Ascending aorta (tissue), 2 donors: ENCODE results near the gene RBM20. TPM values are rescaled to one million over a fixed set of nuclear protein-coding genes. Genes with fewer than 3 reads are reported as not detected.

Source experiments
- DNase-seq, 2 donors: peaks; one replicate each; pipeline ENCODE4 v3.0.0-alpha.2; 2019; ENCODE audit warnings: low spot score in 2 of 2
- H3K27ac ChIP-seq, 2 donors: fragments of 200-600 bp; sonication (generic); one replicate each; pipeline ENCODE4 v1.5.1; 2016 to 2017; ENCODE audit warnings: mild to moderate bottlenecking in 1 of 2
- H3K27me3 ChIP-seq: fragments of 200-600 bp; sonication (generic); one replicate; pipeline ENCODE4 v1.5.1; 2017
- H3K36me3 ChIP-seq, 2 donors: fragments of 200-600 bp; sonication (generic); one replicate each; pipeline ENCODE4 v1.5.1; 2016
- H3K4me1 ChIP-seq, 2 donors: fragments of 200-600 bp; sonication (generic); one replicate each; pipeline ENCODE4 v1.5.1; 2016 to 2017; ENCODE audit warnings: mild to moderate bottlenecking in 1 of 2
- H3K4me3 ChIP-seq, 2 donors: fragments of 200-600 bp; sonication (generic); one replicate each; pipeline ENCODE4 v1.5.1; 2016 to 2017; ENCODE audit warnings: mild to moderate bottlenecking in 1 of 2
- H3K9me3 ChIP-seq, 2 donors: fragments of 200-600 bp; sonication (generic); one replicate each; pipeline ENCODE4 v1.5.1; 2016
- intact Hi-C: fragments of 100-400 bp; cut with DNase I; formaldehyde crosslinking; loops from one replicate; pipeline ENCODE4 v1.15.1; 2023
- total RNA-seq: library from RNA; depleted of rRNA; stranded (reverse); fragments of >200 nt; gene quantifications from one replicate; pipeline ENCODE4 v1.1.0, GENCODE V29; 2016
- TF ChIP-seq, protein P1 (sequence below), 3 experiments: fragments of 200-600 bp in 2 of 3; fragments of 450-650 bp in 1 of 3; sonication (generic) in 2 of 3; IDR thresholded peaks; one replicate each; pipeline ENCODE4 v1.5.1; 2016 to 2019; ENCODE audit warnings: antibody characterized with exemption in 3 of 3, mild to moderate bottlenecking in 1 of 3, moderate library complexity in 1 of 3

The RBM20 gene
- total RNA-seq, 1 donor from 2014 or later = 4.8 TPM

DNA sequence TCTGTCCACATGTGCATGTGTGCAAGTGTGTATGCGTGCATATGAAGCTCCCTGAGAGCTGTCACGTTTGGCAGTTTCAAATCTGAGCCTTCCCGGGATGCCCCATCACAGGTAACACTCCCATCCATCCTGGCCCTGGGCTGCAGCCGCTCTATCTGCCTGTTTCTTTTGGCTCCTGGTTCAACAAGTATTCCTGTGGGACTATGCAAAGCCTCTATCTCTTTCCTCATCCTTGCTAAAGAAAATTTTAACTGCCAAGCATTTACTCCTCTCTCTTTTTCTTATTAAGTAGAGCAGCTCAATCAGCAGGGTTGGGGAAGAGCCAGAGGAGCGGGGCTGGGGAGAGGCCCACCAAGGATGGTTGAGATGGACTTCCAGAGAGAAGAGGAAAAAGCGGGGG, 203.2 kb downstream of the RBM20 start:
- H3K27me3 ChIP-seq = no peaks in the 10 kb centered on the region
- no peak overlapping the region for H3K27ac ChIP-seq
- no peak overlapping the region for H3K4me3 ChIP-seq
- no peaks in the 10 kb centered on the region for H3K9me3 ChIP-seq
- TF ChIP-seq, protein P1, sequence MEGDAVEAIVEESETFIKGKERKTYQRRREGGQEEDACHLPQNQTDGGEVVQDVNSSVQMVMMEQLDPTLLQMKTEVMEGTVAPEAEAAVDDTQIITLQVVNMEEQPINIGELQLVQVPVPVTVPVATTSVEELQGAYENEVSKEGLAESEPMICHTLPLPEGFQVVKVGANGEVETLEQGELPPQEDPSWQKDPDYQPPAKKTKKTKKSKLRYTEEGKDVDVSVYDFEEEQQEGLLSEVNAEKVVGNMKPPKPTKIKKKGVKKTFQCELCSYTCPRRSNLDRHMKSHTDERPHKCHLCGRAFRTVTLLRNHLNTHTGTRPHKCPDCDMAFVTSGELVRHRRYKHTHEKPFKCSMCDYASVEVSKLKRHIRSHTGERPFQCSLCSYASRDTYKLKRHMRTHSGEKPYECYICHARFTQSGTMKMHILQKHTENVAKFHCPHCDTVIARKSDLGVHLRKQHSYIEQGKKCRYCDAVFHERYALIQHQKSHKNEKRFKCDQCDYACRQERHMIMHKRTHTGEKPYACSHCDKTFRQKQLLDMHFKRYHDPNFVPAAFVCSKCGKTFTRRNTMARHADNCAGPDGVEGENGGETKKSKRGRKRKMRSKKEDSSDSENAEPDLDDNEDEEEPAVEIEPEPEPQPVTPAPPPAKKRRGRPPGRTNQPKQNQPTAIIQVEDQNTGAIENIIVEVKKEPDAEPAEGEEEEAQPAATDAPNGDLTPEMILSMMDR (IDR thresholded peaks at IDR 0.05) = no peak
- intact Hi-C loops = no loop called here
- H3K4me1 ChIP-seq = no peaks in the 10 kb centered on the region
- H3K36me3 ChIP-seq = no peaks in the 10 kb centered on the region
- DNase-seq = no peak

DNA sequence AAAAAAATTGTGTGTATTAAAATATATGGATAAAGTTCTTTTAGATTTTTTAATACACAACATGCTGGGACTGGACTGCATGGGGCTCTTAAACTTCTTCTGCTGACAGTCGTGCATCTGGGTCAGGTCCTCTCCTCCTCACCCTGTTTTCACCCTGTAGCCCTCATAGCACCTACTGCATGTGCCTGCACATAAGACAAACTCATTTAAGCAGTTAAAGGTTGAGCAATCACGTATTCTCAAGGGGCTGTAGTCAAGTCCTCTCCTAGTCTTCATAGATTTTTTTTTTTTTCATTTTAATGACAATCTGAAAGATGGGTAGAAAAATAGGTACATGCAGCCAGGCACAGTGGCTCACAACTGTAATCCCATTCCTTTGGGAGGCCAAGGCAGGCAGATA, 204.0 kb downstream of the RBM20 start:
- no peaks in the 10 kb centered on the region for H3K27me3 ChIP-seq
- H3K4me1 ChIP-seq = no peaks in the 10 kb centered on the region
- H3K9me3 ChIP-seq = no peaks in the 10 kb centered on the region
- no peak overlapping the region for H3K4me3 ChIP-seq
- TF ChIP-seq, protein P1 (IDR thresholded peaks at IDR 0.05) = no peak
- no peak for DNase-seq
- intact Hi-C loops = no loop called here
- H3K36me3 ChIP-seq = no peaks in the 10 kb centered on the region
- no peak overlapping the region for H3K27ac ChIP-seq

- DNase-seq = no peak
- H3K4me1 ChIP-seq = no peaks in the 10 kb centered on the region
- TF ChIP-seq, protein P1 (IDR thresholded peaks at IDR 0.05) = no peak
- intact Hi-C loops = no loop called here
- H3K36me3 ChIP-seq = no peaks in the 10 kb centered on the region
- H3K4me3 ChIP-seq = no peak overlapping the region
- H3K9me3 ChIP-seq = no peaks in the 10 kb centered on the region
- H3K27me3 ChIP-seq = no peaks in the 10 kb centered on the region
- no peak overlapping the region for H3K27ac ChIP-seq
Measured at GRCh38 chr10:110850099-110850498, 206.0 kb downstream of the RBM20 start.

DNA sequence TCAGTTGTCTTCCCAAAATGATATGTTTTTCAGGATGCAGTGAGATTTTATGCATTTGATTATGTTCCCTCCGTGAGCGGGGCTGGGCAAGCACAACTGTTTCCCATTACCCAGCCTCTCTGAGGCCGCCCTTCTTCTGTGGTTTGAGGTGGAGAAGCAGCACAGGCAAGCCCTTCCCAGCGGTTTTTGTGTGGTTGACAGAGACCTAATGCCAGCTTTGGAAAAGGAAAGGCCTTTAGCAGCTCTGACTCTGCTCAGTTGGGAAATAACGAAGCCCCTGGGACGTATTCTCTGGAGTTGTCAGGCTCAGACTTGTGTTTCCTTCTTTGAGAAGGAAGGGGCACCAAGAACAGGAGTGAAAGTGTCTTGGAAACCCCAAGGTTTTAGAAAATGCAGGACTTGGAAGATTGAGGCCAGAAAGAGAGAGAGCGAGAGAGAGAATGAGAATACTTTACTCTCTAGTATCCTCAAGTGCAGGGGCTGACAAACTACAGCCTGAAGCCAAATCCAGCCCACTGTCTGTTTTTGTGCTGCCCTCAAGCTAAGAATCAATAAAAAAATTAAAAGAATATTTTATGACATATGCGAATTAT, 207.0 kb downstream of the RBM20 start:
- Histone ChIP-seq H3K4me1 (no peaks in the 10 kb centered on the region), H3K36me3 (no peaks in the 10 kb centered on the region), H3K27me3 (no peaks in the 10 kb centered on the region), H3K27ac (no peak overlapping the region), H3K9me3 (no peaks in the 10 kb centered on the region), H3K4me3 (no peak overlapping the region)
- intact Hi-C loops = no loop called here
- no peak for DNase-seq
- TF ChIP-seq, protein P1 (IDR thresholded peaks at IDR 0.05) = no peak

- Histone ChIP-seq H3K9me3 (no peaks in the 10 kb centered on the region), H3K27me3 (no peaks in the 10 kb centered on the region), H3K36me3 (no peaks in the 10 kb centered on the region), H3K27ac (no peak overlapping the region), H3K4me1 (peaks cover 2% of the 10 kb centered on the region in 2 donors), H3K4me3 (no peak overlapping the region)
- intact Hi-C loops = no loop called here
- DNase-seq = no peak
- TF ChIP-seq, protein P1 (IDR thresholded peaks at IDR 0.05) = no peak
Measured at GRCh38 chr10:110852255-110852896, 208.2 kb downstream of the RBM20 start.
